ENCODE measurements around the gene KCNC4. TPM values are rescaled to one million over a fixed set of nuclear protein-coding genes. Genes with fewer than 3 reads are reported as not detected.

Gene KCNC4
- total RNA-seq, result 8.8 and 13.6 TPM in 2 replicates

GRCh38 chr1:110209715-110210603 is at the start of gene KCNC4:
Gene KCNC4 (plus strand): TSS chr1:110210314. CDS start chr1:110211500, 1,186 bp downstream.

Small RNA genes lying within 50 kb of the gene (small RNA-seq; reads per million reads assigned to genes)
- gene AL137790.1, result not detected

Other genes with a start within 250 kb of the KCNC4 start
- gene AHCYL1, start 225.5 kb upstream of the KCNC4 start, total RNA-seq, result 61.2 and 76.2 TPM in 2 replicates
- gene STRIP1, start 175.7 kb upstream of the KCNC4 start, total RNA-seq, result 43.1 and 44.7 TPM in 2 replicates
- not detected in 2 replicates for gene ALX3, start 139.6 kb upstream of the KCNC4 start, total RNA-seq
- gene UBL4B, start 97.9 kb upstream of the KCNC4 start, total RNA-seq, result not detected in 2 replicates
- gene SLC6A17, start 59.8 kb upstream of the KCNC4 start, total RNA-seq, result 0.13 and 0.22 TPM in 2 replicates
- gene RBM15, start 129.1 kb downstream of the KCNC4 start, total RNA-seq, result 54.7 and 55.4 TPM in 2 replicates
- 6.9 and 9.6 TPM in 2 replicates for gene SLC16A4, start 180.7 kb downstream of the KCNC4 start, total RNA-seq
- gene LAMTOR5, start 197.4 kb downstream of the KCNC4 start, total RNA-seq, result 83.5 and 88.4 TPM in 2 replicates
- gene PROK1, start 240.8 kb downstream of the KCNC4 start, total RNA-seq, result not detected in 2 replicates

Measured in thoracic aorta endothelial cell (primary cell).